ENCODE measurements around the gene A2M.

The A2M gene

GRCh38 chr12:9106067-9106466, 9.7 kb downstream of the A2M start:
- WGBS (ENCODE audit: extremely low coverage, insufficient coverage, insufficient read length) = no CpG with 5 or more reads among the region's 1 CpG
- H4K8ac ChIP-seq (ENCODE audit: low read depth, low read length) = no peak overlapping the region
- H3K14ac ChIP-seq (ENCODE audit: low read length) = no peak overlapping the region
- H2BK12ac ChIP-seq (ENCODE audit: low read length) = no peak overlapping the region
- H3K36me3 ChIP-seq (ENCODE audit: control insufficient read depth in 1 of 2, insufficient read depth in 2 of 2, low read length in 2 of 2) = no peaks in the 10 kb centered on the region
- no peak overlapping the region for H3K4me3 ChIP-seq (ENCODE audit: low read depth, low read length)
- H4K91ac ChIP-seq (ENCODE audit: low read depth, low read length) = no peak overlapping the region
- no peaks in the 10 kb centered on the region for H3K9me3 ChIP-seq (ENCODE audit: insufficient read depth, low read depth, low read length)
- no peak overlapping the region for H3K4ac ChIP-seq (ENCODE audit: low read depth, low read length)
- no peak overlapping the region for H2AK5ac ChIP-seq (ENCODE audit: low read length)
- no peak overlapping the region for H3K23ac ChIP-seq (ENCODE audit: low read length)
- no peak overlapping the region for H2BK5ac ChIP-seq (ENCODE audit: low read depth, low read length, poor library complexity)
- no peak overlapping the region for H3K18ac ChIP-seq (ENCODE audit: low read length)
- DNase-seq = no peak
- no peaks in the 10 kb centered on the region for H3K4me1 ChIP-seq (ENCODE audit: control insufficient read depth in 1 of 2, insufficient read depth in 2 of 2, low read length in 2 of 2)
- H3K79me1 ChIP-seq (ENCODE audit: low read length) = no peaks in the 10 kb centered on the region
- no peak overlapping the region for H3K4me2 ChIP-seq (ENCODE audit: low read length)
- H3K27ac ChIP-seq (ENCODE audit: low read depth, low read length) = no peak overlapping the region
- H2BK120ac ChIP-seq (ENCODE audit: insufficient read depth, low read length, poor library complexity) = no peak overlapping the region
- no peak overlapping the region for H4K12ac ChIP-seq (ENCODE audit: low read depth, low read length)
- H3K79me2 ChIP-seq (ENCODE audit: control insufficient read depth, insufficient read depth, low read length, poor library complexity) = no peaks in the 10 kb centered on the region
- no peak overlapping the region for H2AFZ ChIP-seq (ENCODE audit: insufficient read depth, low read length, poor library complexity)
- no peaks in the 10 kb centered on the region for H3K27me3 ChIP-seq (ENCODE audit: insufficient read depth, low read length)
- H3K9ac ChIP-seq (ENCODE audit: low read length) = no peak overlapping the region

- Histone ChIP-seq H2BK12ac (ENCODE audit: low read length) (no peak overlapping the region), H3K4me3 (ENCODE audit: low read depth, low read length) (no peak overlapping the region), H3K18ac (ENCODE audit: low read length) (no peak overlapping the region), H3K36me3 (ENCODE audit: control insufficient read depth in 1 of 2, insufficient read depth in 2 of 2, low read length in 2 of 2) (no peaks in the 10 kb centered on the region), H3K4ac (ENCODE audit: low read depth, low read length) (no peak overlapping the region), H3K79me2 (ENCODE audit: control insufficient read depth, insufficient read depth, low read length, poor library complexity) (no peaks in the 10 kb centered on the region), H4K91ac (ENCODE audit: low read depth, low read length) (no peak overlapping the region), H2AFZ (ENCODE audit: insufficient read depth, low read length, poor library complexity) (no peak overlapping the region), H3K4me1 (ENCODE audit: control insufficient read depth in 1 of 2, insufficient read depth in 2 of 2, low read length in 2 of 2) (no peaks in the 10 kb centered on the region), H2BK5ac (ENCODE audit: low read depth, low read length, poor library complexity) (no peak overlapping the region), H2BK120ac (ENCODE audit: insufficient read depth, low read length, poor library complexity) (no peak overlapping the region), H3K27ac (ENCODE audit: low read depth, low read length) (no peak overlapping the region), H4K8ac (ENCODE audit: low read depth, low read length) (no peak overlapping the region), H2AK5ac (ENCODE audit: low read length) (no peak overlapping the region), H3K9me3 (ENCODE audit: insufficient read depth, low read depth, low read length) (no peaks in the 10 kb centered on the region), H3K23ac (ENCODE audit: low read length) (no peak overlapping the region), H3K79me1 (ENCODE audit: low read length) (no peaks in the 10 kb centered on the region), H3K4me2 (ENCODE audit: low read length) (no peak overlapping the region), H4K12ac (ENCODE audit: low read depth, low read length) (no peak overlapping the region), H3K9ac (ENCODE audit: low read length) (no peak overlapping the region), H3K14ac (ENCODE audit: low read length) (no peak overlapping the region), H3K27me3 (ENCODE audit: insufficient read depth, low read length) (no peaks in the 10 kb centered on the region)
- no peak for DNase-seq
Measured at GRCh38 chr12:9104767-9105423, 10.8 kb downstream of the A2M start.

- Histone ChIP-seq H3K27me3 (ENCODE audit: insufficient read depth, low read length) (no peaks in the 10 kb centered on the region), H4K12ac (ENCODE audit: low read depth, low read length) (no peak overlapping the region), H3K79me1 (ENCODE audit: low read length) (no peaks in the 10 kb centered on the region), H3K4me2 (ENCODE audit: low read length) (no peak overlapping the region), H3K14ac (ENCODE audit: low read length) (no peak overlapping the region), H3K36me3 (ENCODE audit: control insufficient read depth in 1 of 2, insufficient read depth in 2 of 2, low read length in 2 of 2) (no peaks in the 10 kb centered on the region), H3K79me2 (ENCODE audit: control insufficient read depth, insufficient read depth, low read length, poor library complexity) (no peaks in the 10 kb centered on the region), H4K91ac (ENCODE audit: low read depth, low read length) (no peak overlapping the region), H3K9ac (ENCODE audit: low read length) (no peak overlapping the region), H3K23ac (ENCODE audit: low read length) (no peak overlapping the region), H3K4me3 (ENCODE audit: low read depth, low read length) (no peak overlapping the region), H4K8ac (ENCODE audit: low read depth, low read length) (no peak overlapping the region), H2BK12ac (ENCODE audit: low read length) (no peak overlapping the region), H3K4ac (ENCODE audit: low read depth, low read length) (no peak overlapping the region), H2BK120ac (ENCODE audit: insufficient read depth, low read length, poor library complexity) (no peak overlapping the region), H3K9me3 (ENCODE audit: insufficient read depth, low read depth, low read length) (no peaks in the 10 kb centered on the region), H2AFZ (ENCODE audit: insufficient read depth, low read length, poor library complexity) (no peak overlapping the region), H2BK5ac (ENCODE audit: low read depth, low read length, poor library complexity) (no peak overlapping the region), H3K4me1 (ENCODE audit: control insufficient read depth in 1 of 2, insufficient read depth in 2 of 2, low read length in 2 of 2) (no peaks in the 10 kb centered on the region), H3K27ac (ENCODE audit: low read depth, low read length) (no peak overlapping the region), H2AK5ac (ENCODE audit: low read length) (no peak overlapping the region), H3K18ac (ENCODE audit: low read length) (no peak overlapping the region)
- DNase-seq = no peak
- WGBS (ENCODE audit: extremely low coverage, insufficient coverage, insufficient read length) = no CpG with 5 or more reads among the region's 4 CpGs
Measured at GRCh38 chr12:9104087-9104486, 11.6 kb downstream of the A2M start.

- no peak for DNase-seq
- Histone ChIP-seq H3K36me3 (ENCODE audit: control insufficient read depth in 1 of 2, insufficient read depth in 2 of 2, low read length in 2 of 2) (no peaks in the 10 kb centered on the region), H2AK5ac (ENCODE audit: low read length) (no peak overlapping the region), H4K8ac (ENCODE audit: low read depth, low read length) (no peak overlapping the region), H2BK5ac (ENCODE audit: low read depth, low read length, poor library complexity) (no peak overlapping the region), H2BK12ac (ENCODE audit: low read length) (no peak overlapping the region), H4K12ac (ENCODE audit: low read depth, low read length) (no peak overlapping the region), H3K27ac (ENCODE audit: low read depth, low read length) (no peak overlapping the region), H2BK120ac (ENCODE audit: insufficient read depth, low read length, poor library complexity) (no peak overlapping the region), H3K9me3 (ENCODE audit: insufficient read depth, low read depth, low read length) (no peaks in the 10 kb centered on the region), H3K27me3 (ENCODE audit: insufficient read depth, low read length) (no peaks in the 10 kb centered on the region), H3K4me3 (ENCODE audit: low read depth, low read length) (no peak overlapping the region), H3K9ac (ENCODE audit: low read length) (no peak overlapping the region), H2AFZ (ENCODE audit: insufficient read depth, low read length, poor library complexity) (no peak overlapping the region), H3K4ac (ENCODE audit: low read depth, low read length) (no peak overlapping the region), H3K4me2 (ENCODE audit: low read length) (no peak overlapping the region), H3K23ac (ENCODE audit: low read length) (no peak overlapping the region), H3K4me1 (ENCODE audit: control insufficient read depth in 1 of 2, insufficient read depth in 2 of 2, low read length in 2 of 2) (no peaks in the 10 kb centered on the region), H3K18ac (ENCODE audit: low read length) (no peak overlapping the region), H3K79me2 (ENCODE audit: control insufficient read depth, insufficient read depth, low read length, poor library complexity) (no peaks in the 10 kb centered on the region), H4K91ac (ENCODE audit: low read depth, low read length) (no peak overlapping the region), H3K79me1 (ENCODE audit: low read length) (no peaks in the 10 kb centered on the region), H3K14ac (ENCODE audit: low read length) (no peak overlapping the region)
- no CpG with 5 or more reads among the region's 4 CpGs for WGBS (ENCODE audit: extremely low coverage, insufficient coverage, insufficient read length)
Measured at GRCh38 chr12:9103050-9103849, 12.5 kb downstream of the A2M start.
